Measurements from ENCODE around the gene CACFD1. TPM values are rescaled to one million over a fixed set of nuclear protein-coding genes. Genes with fewer than 3 reads are reported as not detected.

Gene CACFD1
- total RNA-seq, 4 donors from 2014 or later = 2.5 to 5.3 (median 3.4) TPM

GRCh38 chr9:133441571-133441970 is 18.2 kb upstream of the CACFD1 start:
- TF ChIP-seq CTCF (IDR thresholded peaks at IDR 0.05; ENCODE audit: low read depth) = no peak

DNA sequence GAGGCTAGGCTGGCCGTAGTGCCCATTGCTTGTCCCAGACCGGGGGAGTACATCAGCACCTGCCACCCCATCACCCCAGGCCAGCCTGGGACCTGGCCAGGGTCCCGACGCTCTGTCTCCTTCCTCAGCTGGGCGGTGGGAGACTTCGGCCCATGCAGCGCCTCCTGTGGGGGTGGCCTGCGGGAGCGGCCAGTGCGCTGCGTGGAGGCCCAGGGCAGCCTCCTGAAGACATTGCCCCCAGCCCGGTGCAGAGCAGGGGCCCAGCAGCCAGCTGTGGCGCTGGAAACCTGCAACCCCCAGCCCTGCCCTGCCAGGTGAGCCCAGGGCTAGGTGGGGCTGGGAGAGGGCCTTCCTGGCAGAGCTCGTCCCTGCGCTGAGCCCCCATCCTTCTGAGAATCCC is 16.5 kb upstream of the CACFD1 start:
- no peak for TF ChIP-seq CTCF (IDR thresholded peaks at IDR 0.05; ENCODE audit: low read depth)

DNA sequence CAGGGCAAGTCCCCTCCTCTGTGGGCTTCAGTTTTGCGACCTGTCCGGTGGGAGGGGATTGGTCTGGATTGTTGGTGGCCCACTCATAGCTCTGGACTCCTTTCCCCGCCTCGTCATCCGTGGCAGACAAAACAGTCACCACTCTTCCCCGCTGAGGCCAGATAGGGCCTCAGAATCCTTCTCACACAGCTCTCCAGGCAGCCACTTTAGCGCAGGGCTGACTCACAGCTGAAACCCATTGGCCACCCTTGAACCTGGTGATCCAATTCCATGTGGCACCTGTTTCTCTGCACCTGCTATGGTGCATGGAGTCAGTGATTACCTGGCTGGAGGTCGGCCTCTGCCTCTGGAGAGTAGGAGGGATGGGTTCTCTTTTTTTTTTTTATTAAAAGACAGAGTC is 15.8 kb upstream of the CACFD1 start:
- no peak for TF ChIP-seq CTCF (IDR thresholded peaks at IDR 0.05; ENCODE audit: low read depth)

DNA sequence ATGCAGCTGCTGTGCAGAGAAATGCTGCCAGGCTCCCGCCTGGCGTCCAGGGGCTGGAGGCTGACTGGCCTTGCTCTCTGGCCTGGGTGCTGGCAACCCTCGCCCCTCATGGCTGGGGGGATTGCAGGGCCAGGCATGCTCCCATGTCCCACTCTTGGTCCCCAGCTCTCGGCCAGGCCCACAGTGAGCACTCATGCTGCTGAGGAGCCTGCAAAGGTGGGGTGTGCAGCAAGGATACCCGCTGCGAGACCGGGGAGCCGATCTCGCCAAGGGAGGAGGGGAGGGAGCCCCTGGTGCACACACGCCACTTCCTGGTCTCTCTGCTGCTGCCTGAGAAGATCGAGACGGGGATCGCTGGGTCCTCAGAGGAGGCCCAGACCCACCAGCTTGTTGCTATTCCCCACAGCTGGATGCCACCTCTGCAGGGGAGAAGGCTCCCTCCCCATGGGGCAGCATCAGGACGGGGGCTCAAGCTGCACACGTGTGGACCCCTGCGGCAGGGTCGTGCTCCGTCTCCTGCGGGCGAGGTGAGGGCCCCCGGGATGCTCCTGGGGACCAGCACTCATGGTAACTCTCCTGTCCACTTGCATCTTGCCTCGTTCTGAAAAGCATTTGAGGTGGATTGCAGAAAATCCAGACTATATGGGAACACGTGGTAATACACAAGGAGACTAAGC is 14.3 kb upstream of the CACFD1 start:
- TF ChIP-seq CTCF (IDR thresholded peaks at IDR 0.05; ENCODE audit: low read depth) = no peak

DNA sequence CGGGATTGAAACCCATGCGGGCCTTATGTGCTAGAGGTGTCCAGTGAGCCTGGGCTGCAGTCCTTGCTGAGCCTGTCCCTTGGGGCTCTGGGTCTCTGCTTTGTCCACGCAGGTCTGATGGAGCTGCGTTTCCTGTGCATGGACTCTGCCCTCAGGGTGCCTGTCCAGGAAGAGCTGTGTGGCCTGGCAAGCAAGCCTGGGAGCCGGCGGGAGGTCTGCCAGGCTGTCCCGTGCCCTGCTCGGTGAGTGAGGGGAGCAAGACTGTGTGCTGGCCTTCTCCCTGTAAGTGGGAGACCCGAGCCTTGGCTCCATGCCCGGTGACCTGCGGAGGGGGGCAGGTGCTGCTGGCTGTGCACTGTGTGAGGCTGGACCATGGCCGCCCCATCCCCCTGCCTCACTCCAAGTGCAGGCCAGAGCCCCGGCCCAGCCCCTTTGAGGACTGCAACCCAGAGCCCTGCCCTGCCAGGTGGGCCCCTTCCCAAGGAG is 11.2 kb upstream of the CACFD1 start:
- TF ChIP-seq CTCF (IDR thresholded peaks at IDR 0.05; ENCODE audit: low read depth) = no peak

GRCh38 chr9:133449760-133450159 is 10.0 kb upstream of the CACFD1 start:
- no peak for TF ChIP-seq CTCF (IDR thresholded peaks at IDR 0.05; ENCODE audit: low read depth)

DNA sequence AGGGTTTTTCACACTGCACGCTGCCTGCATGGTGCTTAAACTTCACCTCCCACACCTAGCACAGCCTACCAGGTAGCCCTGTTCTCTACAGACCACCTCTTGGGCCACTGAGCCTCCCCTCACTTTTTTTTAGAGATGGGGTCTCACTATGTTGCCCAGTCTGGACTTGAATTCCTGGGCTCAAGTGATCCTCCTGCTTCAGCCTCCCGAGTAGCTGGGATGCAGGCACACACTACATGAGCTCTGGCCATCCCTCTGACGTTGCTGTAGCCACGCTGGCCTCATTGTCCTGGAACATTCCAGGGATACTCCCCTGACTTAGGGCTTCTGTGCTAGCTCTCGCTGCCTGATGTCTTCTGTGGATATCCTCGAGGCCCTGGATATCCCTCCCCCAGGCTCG is 7.2 kb upstream of the CACFD1 start:
- no peak for TF ChIP-seq CTCF (IDR thresholded peaks at IDR 0.05; ENCODE audit: low read depth)
